Hematopoietic multipotent progenitor cell (in vitro differentiated cells): ENCODE results near the gene MOSPD3. TPM values are rescaled to one million over a fixed set of nuclear protein-coding genes. Genes with fewer than 3 reads are reported as not detected.
"Not testable (repeated sequence)": the region's sequence is repeated elsewhere in the genome, so short reads cannot be mapped to it uniquely, and the experiment has no call there.

Experiments
- DNase-seq, 3 donors: peaks; one replicate each; pipeline ENCODE4 v3.0.0-alpha.2; 2011 to 2015; ENCODE audit warnings: low read depth in 2 of 3, low spot score in 2 of 3
- total RNA-seq: library from RNA; depleted of rRNA; stranded (reverse); fragments of >200 nt; gene quantifications from one replicate; pipeline ENCODE4 v1.2.3, GENCODE V29; 2012

MOSPD3 gene, protein sequence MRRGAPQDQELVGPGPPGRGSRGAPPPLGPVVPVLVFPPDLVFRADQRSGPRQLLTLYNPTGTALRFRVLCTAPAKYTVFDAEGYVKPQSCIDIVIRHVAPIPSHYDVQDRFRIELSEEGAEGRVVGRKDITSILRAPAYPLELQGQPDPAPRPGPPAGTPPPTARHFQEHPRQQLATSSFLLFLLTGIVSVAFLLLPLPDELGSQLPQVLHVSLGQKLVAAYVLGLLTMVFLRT
- total RNA-seq, result 12.1 TPM

DNA sequence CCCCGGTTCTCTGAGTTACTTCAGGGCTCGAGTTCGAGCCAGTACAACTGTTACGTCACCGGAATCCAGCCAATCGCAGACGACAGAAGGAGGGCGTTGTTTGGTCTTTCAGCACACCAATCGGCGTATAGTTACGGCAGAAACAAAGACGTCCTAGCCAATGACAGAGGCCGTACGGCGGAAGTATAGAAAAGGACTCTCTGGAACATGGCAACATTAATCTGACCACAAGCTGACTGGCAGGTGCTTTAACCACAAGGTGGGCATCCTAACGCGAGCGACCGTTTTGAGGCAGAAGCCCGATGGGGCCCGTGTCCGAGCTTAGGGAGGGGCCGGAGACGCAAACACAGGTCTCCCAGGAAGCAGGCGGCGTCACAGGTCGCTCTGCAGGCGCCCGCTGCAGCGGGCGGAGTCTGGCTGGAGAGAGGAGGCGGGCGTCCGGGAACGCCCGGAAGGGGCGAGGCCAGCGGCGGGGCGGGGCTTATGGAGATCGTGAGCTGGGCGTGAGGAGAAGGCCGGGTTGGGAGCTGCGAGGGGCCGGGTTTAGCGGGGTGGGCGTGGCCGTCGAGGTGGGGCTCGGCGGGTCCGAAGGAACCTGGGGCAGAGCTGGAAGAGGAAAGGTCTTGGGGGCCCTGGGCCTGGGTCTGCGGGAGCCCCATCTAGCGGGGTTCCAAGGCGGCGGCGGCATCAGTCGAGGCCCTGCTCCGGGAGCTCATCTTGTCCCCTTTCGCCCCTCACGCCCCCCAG, at the start of gene MOSPD3:
TSS of gene MOSPD3 (plus strand) at position 558 of the 747 bp plus-strand sequence. CDS start 252 bp downstream, outside the sequence.
- peak; percentile 89 to 99 (median 98) for DNase-seq

DNA sequence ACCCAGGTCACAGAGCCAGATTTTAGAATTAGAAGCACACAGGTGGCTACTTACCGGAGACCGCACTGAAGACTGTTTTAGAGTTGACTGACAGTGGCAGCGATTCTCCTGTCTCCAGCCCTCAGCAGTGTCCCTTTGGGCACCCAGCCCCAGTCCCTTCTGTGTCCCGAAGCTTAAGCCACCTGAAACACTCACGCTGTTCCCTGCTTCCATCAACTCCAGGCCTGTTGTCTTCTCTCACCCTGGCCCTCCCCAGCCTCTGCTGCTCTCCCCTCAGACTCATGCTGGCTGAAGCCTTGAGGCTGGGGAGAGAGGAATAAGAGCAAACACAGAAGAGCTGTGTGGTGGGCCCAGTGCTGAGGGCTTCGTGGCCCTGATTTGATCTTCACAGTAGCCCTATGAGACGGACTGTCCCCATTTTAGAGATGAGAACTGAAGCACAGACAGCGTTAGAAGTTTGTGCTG, 49.2 kb upstream of the MOSPD3 start:
- no peak for DNase-seq

DNA sequence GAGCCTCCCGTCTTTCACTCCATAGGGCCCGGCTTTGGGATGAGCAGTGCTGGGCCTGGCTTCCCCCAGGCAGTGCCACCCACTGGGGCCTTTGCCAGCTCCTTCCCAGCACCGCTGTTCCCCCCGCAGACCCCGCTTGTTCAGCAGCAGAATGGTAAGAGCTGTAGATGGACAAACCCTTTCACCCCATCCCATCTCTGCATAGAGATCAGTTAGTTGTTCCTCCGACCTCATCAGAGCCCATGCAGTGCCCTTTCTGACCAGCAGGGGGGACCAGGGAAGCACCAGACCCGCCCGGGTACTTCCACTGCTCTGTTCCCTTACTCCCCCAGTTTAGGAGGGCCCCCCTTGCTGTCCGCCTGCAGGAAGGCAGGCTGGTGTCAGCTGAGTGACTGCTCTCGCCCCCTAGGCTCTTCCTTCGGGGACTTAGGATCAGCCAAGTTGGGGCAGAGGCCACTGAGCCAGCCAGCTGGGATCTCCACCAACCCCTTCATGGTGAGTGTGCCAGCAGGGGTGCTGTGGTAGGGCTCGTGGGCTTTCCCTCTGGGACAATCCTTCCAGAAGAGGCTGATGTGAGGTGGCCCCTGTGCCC, 48.4 kb upstream of the MOSPD3 start:
- DNase-seq, result peak; percentile 66 to 84 (median 79)

DNA sequence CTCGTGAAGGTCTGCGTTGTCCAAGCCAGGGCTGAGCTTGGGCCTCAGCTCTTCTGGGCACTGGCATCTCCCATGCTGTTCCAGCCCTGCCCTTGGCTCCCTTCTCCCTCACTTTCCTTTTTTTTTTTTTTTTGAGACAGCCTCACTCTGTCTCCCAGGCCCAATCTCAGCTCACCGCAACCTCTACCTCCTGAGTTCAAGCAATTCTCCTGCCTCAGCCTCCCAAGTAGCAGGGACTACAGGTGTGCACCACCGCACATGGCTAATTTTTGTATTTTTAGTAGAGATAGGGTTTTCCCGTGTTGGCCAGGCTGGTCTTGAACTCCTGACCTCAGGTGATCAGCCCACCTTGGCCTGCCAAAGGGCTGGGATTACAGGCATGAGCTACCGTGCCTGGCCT, 47.9 kb upstream of the MOSPD3 start:
- DNase-seq, result not testable (repeated sequence)

- no peak for DNase-seq
Observed at GRCh38 chr7:100565133-100565571, 47.2 kb upstream of the MOSPD3 start.

- DNase-seq, result no peak
Observed at GRCh38 chr7:100566018-100566531, 46.3 kb upstream of the MOSPD3 start.

DNA sequence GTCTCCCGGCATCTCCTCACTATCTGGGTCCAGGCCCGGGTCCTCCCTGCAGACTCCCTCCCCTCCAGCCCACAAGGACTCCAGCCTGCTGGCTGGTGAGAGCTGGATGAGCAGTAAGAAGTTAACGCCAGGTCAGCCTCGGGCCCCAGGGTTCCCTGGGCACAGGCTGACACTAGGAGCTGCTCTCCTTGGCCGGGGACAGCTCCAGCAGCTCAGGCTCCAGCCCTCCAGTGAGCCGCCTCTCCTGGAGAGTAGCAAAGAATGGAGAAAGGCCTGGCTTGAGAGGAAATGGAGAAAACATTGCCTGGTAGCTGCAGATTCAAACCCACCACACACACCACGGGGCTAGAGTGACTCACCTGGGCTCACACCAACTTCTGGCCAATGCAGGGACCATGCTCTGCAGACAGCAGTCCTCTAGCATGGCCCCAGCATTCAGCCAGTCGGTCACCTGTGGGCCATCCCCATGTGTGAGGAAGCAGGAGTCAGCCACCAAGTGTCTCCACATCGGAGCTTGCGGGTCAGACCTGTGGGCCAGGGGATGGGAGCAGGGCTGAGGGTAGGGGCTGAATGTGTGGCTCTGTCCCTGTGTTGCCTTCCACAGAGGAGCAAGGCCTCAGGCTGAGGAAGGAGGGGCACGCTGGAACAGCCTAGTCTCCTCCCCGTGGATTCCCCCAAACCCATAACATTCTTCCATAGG, 45.2 kb upstream of the MOSPD3 start:
- DNase-seq, result no peak

GRCh38 chr7:100567751-100568175, 44.6 kb upstream of the MOSPD3 start:
- DNase-seq, result no peak

GRCh38 chr7:100568176-100568895, 44.0 kb upstream of the MOSPD3 start:
- DNase-seq, result no peak

- DNase-seq, result peak in 2 of 3 donors; percentile 63 to 65
Observed at GRCh38 chr7:100568896-100569844, 43.2 kb upstream of the MOSPD3 start.

- no peak for DNase-seq
Observed at GRCh38 chr7:100570954-100571828, 41.1 kb upstream of the MOSPD3 start.

DNA sequence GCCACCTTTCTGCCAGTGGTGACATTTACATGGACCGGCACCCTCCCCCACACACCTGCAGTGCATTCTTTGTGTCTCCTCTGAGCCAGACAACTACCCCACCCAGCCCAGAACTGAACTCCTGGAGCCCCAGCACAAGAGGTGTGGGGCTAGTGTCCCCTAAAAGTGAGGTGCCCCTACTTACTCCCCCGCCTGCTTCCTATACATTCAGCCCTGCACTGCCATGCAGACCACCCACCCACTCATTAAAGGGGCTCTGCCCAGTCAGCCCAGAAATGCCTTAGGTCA, 40.6 kb upstream of the MOSPD3 start:
- DNase-seq, result no peak

DNA sequence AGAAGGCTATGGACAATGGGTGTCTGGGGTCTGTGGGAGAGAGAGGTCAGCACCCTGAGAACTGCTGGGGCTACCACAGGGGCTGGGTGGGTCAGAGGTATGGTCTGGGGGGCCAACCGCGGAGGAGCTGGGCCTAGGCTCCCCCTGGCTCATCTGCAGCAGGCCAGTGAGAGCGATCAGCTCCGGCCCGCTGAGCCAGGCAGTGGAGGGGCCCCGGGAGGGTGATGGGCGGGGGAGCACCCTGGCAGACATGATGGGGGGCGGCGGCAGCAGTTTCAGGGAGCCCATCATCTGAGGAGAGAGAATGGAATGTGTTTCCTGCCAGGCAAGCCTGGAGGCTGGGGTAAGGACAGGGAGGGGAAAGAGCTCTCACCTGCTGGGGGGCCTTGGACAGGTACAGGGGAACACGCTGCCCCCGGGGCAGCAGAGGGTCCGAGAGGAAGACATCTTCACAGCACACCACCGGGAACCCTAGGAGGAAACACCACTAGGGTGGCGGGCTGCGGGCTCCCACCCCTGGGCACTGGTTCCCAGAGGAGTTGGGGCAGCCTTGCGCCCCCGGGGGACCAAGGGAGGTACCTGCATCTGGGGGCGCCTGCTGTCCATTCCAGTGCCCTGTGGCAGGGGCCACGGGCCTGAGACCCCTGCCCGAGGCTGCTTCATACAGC, 39.9 kb upstream of the MOSPD3 start:
- DNase-seq, result no peak

DNA sequence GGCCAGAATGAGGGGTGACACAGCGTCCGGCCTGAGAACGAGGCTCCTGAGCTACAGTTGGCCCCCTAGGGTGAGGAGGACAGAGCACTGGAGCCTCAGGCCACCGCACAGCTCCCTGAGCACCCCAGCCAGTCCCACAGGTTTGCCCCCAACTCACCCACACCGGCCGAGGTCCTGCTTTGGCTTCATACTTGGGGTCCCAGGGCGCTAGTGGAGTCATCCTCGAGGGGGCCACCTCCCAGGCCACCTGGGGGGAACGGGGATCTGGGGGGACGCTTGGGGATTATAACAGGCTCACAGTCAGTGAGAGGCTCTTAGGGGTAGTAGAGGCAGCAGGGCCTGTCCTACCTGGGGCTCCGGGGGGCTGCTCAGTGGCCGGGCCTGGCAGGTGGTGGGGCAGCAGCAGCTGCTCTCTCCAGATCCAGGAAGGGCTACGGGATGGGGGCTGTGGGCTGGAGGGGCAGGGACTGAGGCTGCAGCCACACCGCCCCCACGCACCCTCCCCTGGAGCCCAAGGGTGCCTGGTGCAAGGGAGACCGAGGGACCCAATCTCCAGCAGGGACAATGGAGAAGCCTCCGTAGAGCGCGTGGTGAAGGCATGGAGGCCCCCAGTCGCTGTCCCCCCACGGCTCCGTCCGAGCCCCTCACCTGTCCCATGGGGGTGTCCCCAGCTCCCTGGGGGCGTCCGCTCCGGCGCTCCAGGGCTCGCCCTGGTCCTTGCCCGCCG, 39.2 kb upstream of the MOSPD3 start:
- no peak for DNase-seq

- DNase-seq, result no peak
Observed at GRCh38 chr7:100573691-100574361, 38.5 kb upstream of the MOSPD3 start, which contains the start of gene SAP25. Gene SAP25 (minus strand): TSS chr7:100573900. CDS start chr7:100573742, 158 bp downstream.
